Measurements from ENCODE around the gene PEX3.

DNA sequence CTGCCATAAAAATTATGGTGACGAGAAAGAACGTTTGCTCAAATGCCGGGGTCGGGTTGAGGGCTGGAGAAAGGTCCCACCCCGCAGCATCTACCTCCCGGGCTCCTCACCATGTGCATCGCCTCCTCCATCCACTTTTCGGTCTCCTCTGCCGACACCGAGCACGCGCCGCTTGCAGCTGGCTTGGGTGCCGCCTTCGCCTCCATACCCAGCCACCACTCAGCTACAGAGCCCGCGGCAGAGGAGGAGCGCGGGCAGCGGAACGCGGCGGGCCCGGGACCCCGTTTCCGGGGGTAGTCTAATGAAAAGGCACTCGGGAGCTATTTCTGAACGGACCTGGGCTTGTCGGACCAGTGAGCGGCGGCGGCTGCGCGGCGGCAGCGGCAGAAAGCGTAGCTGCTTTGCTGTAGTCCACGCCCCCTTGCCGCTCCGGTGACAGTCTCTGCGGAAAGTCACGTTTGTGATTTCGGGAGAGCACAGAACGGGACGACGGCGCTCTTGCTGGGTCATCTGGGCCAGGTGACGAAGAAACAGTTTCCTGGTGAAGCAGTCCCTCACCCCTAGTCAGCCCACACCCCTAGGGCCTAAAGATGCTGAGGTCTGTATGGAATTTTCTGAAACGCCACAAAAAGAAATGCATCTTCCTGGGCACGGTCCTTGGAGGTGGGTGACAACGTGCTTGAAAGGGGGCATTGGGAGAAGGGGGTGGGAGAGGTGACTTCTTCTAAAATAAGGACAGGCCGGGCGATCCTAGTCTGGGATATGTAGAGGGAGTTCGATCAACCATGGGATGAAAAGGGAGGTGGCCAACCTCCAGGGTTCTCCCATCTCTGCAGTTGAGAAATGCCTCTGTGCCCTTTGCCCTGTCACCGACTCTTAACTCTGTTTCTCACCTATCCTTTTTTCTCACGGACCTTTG is at the start of gene PEX3, which contains the start of gene ADAT2:
- TF ChIP-seq, protein P1, sequence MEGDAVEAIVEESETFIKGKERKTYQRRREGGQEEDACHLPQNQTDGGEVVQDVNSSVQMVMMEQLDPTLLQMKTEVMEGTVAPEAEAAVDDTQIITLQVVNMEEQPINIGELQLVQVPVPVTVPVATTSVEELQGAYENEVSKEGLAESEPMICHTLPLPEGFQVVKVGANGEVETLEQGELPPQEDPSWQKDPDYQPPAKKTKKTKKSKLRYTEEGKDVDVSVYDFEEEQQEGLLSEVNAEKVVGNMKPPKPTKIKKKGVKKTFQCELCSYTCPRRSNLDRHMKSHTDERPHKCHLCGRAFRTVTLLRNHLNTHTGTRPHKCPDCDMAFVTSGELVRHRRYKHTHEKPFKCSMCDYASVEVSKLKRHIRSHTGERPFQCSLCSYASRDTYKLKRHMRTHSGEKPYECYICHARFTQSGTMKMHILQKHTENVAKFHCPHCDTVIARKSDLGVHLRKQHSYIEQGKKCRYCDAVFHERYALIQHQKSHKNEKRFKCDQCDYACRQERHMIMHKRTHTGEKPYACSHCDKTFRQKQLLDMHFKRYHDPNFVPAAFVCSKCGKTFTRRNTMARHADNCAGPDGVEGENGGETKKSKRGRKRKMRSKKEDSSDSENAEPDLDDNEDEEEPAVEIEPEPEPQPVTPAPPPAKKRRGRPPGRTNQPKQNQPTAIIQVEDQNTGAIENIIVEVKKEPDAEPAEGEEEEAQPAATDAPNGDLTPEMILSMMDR (IDR thresholded peaks at IDR 0.05; ENCODE audit: low read length): no peak
- TF ChIP-seq EZH2 (IDR thresholded peaks at IDR 0.05; ENCODE audit: borderline replicate concordance, low read length): no peak

All from OCI-LY1 (cell line).